H1 (cell line): ENCODE measurements around the gene LONRF2.

ENCODE experiments used
- JUN ChIP-seq: IDR thresholded peaks from 2 replicates; pipeline ENCODE4 v1.6.1; 2011; ENCODE audit warnings: low read depth, mild to moderate bottlenecking, improper control_type of control experiment, low read length
- POLR2A ChIP-seq, 2 experiments: IDR thresholded peaks; 1 replicate in 1 of 2; 2 replicates in 1 of 2; pipeline ENCODE4 v1.6.1; 2011; ENCODE audit warnings: low read depth in 2 of 2, low read length in 2 of 2, mild to moderate bottlenecking in 2 of 2; ENCODE audit errors: control extremely low read depth in 1 of 2
- SP1 ChIP-seq: IDR thresholded peaks from 2 replicates; pipeline ENCODE4 v1.6.1; 2011; ENCODE audit warnings: low read depth, low read length
- TAF1 ChIP-seq: IDR thresholded peaks from 2 replicates; pipeline ENCODE4 v1.6.1; 2011; ENCODE audit warnings: mild to moderate bottlenecking, low read depth, low read length
- TF ChIP-seq, protein P1 (sequence below), 3 experiments: IDR thresholded peaks; 1 replicate in 2 of 3; 2 replicates in 1 of 3; pipeline versions ENCODE4 v1.5.1 to v1.6.1; 2011; ENCODE audit warnings: low read length in 3 of 3, mild to moderate bottlenecking in 3 of 3, inconsistent platforms in 2 of 3, low read depth in 1 of 3, moderate library complexity in 1 of 3; ENCODE audit not compliant: insufficient read depth in 1 of 3; ENCODE audit errors: control extremely low read depth in 1 of 3
- TF ChIP-seq, protein P2 (sequence below): IDR thresholded peaks from 2 replicates; pipeline ENCODE4 v1.6.1; 2012; ENCODE audit warnings: inconsistent platforms
- TF ChIP-seq, protein P3 (sequence below): IDR thresholded peaks from 2 replicates; pipeline ENCODE4 v1.6.1; 2011; ENCODE audit warnings: low read depth, mild to moderate bottlenecking, low read length; ENCODE audit not compliant: insufficient read depth

DNA sequence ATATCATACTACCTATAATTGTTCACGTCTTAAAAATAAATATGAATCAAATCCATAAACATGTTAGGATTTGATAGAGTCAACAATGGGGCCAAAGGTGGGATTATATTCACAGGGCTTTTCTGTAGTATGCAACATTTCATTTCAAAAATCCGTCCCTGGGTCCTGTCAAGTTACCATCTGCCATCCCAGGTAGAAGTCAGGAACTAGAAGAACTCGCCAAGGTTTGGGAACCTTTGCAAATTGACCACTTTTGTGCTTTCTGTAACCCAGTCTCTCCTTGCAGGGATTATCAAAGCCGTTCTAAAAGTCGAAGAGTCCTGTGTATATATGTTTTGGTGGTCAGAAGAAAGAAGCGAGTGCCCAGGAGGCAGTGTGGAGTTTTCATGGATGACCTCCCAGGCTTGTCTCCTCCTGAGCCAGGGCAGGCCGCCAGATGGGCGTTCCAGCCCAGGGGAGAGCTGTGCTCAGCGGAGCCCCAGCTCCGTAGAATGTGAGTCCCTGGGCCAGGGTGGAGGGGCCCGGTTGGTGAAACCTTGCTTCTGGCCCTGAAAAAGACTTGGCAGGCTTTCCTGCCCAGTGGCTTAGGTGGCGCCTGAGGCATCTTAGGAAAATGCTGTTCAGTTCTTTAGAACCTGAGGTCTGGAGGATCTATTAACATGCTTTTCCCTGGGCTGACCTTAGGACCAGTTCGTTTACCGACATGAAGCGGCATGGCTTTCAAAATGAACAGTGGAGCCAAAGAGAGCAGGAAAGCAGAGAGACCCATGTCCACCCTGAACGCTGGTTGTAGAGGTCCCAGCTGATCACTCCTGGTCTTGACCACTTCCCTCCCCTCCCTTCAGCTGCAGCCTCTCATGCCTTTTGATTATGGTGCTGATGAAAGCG, 69.2 kb downstream of the LONRF2 start:
- TF ChIP-seq, protein P1, sequence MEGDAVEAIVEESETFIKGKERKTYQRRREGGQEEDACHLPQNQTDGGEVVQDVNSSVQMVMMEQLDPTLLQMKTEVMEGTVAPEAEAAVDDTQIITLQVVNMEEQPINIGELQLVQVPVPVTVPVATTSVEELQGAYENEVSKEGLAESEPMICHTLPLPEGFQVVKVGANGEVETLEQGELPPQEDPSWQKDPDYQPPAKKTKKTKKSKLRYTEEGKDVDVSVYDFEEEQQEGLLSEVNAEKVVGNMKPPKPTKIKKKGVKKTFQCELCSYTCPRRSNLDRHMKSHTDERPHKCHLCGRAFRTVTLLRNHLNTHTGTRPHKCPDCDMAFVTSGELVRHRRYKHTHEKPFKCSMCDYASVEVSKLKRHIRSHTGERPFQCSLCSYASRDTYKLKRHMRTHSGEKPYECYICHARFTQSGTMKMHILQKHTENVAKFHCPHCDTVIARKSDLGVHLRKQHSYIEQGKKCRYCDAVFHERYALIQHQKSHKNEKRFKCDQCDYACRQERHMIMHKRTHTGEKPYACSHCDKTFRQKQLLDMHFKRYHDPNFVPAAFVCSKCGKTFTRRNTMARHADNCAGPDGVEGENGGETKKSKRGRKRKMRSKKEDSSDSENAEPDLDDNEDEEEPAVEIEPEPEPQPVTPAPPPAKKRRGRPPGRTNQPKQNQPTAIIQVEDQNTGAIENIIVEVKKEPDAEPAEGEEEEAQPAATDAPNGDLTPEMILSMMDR (IDR thresholded peaks at IDR 0.05; ENCODE audit: control extremely low read depth in 1 of 3, insufficient read depth in 1 of 3, low read depth in 1 of 3, low read length in 3 of 3), result no peak
- TF ChIP-seq, protein P2, sequence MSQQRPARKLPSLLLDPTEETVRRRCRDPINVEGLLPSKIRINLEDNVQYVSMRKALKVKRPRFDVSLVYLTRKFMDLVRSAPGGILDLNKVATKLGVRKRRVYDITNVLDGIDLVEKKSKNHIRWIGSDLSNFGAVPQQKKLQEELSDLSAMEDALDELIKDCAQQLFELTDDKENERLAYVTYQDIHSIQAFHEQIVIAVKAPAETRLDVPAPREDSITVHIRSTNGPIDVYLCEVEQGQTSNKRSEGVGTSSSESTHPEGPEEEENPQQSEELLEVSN, result no peak
- TF ChIP-seq POLR2A (IDR thresholded peaks at IDR 0.05; ENCODE audit: control extremely low read depth in 1 of 2, low read depth in 2 of 2, low read length in 2 of 2), result no peak
- no peak for TF ChIP-seq SP1
- no peak for TF ChIP-seq TAF1
- TF ChIP-seq, protein P3, sequence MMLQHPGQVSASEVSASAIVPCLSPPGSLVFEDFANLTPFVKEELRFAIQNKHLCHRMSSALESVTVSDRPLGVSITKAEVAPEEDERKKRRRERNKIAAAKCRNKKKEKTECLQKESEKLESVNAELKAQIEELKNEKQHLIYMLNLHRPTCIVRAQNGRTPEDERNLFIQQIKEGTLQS, result no peak
- no peak for TF ChIP-seq JUN
